ENCODE data around the gene BUD23.
"Not testable (repeated sequence)": the region's sequence is repeated elsewhere in the genome, so short reads cannot be mapped to it uniquely, and the experiment has no call there.

DNA sequence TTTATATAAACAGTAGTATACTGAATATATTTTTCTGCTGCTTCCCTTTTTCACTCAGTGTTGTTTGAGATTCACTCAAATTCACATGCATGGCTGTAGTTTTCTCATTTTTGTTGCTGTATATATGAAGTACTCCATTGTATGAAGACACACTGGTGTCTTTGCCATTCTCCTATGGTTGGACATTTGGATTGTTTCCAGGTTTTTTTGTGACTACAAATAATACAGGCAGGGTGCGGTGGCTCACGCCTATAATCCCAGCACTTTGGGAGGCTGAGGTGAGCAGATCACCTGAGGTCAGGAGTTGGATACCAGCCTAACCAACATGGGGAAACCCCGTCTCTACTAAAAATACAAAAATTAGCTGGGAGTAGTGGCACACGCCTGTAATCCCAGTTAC lies 22.8 kb upstream of the BUD23 start:
- TF ChIP-seq POLR2A, CTCF (IDR thresholded peaks at IDR 0.05): not testable (repeated sequence)
